A549 (cell line): ENCODE measurements around the gene DDX56.

ENCODE experiments used
- EP300 ChIP-seq, 2 experiments: fragments of >200 bp; sonication (Bioruptor Twin); formaldehyde crosslinking; IDR thresholded peaks; 2 replicates in 1 of 2; 3 replicates in 1 of 2; pipeline ENCODE4 v1.6.1; 2016 to 2017
- JUNB ChIP-seq: fragments of >200 bp; sonication (Bioruptor Twin); formaldehyde crosslinking; IDR thresholded peaks from 2 replicates; pipeline ENCODE4 v1.6.1; 2016
- TF ChIP-seq, protein P1 (sequence below): fragments of >200 bp; sonication (Bioruptor Twin); formaldehyde crosslinking; IDR thresholded peaks from 3 replicates; pipeline ENCODE4 v1.5.1; 2016
- TF ChIP-seq, protein P2 (sequence below): fragments of 150-350 bp; IDR thresholded peaks from 2 replicates; pipeline ENCODE4 v1.6.1; 2014; ENCODE audit warnings: low read depth, mild to moderate bottlenecking, low read length

DNA sequence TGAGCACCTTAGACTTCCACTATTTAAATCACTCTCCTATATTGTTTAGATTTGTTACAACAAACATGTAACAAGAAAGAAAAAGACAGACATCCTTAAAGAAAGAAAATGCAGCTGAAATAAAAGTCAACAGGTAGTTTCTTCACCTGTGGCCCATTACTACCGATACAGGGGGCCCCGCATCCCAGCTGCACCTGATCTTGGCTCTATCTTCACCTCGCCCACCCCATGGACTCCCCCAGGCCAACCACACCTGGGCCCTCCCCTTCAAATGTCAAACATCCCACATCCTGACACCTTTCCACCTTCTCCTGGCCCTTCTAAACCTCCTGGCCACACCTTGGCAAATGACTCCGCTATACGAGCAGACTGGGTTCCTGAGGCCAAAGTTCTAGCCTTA lies 7.0 kb downstream of the DDX56 start:
- TF ChIP-seq, protein P1, sequence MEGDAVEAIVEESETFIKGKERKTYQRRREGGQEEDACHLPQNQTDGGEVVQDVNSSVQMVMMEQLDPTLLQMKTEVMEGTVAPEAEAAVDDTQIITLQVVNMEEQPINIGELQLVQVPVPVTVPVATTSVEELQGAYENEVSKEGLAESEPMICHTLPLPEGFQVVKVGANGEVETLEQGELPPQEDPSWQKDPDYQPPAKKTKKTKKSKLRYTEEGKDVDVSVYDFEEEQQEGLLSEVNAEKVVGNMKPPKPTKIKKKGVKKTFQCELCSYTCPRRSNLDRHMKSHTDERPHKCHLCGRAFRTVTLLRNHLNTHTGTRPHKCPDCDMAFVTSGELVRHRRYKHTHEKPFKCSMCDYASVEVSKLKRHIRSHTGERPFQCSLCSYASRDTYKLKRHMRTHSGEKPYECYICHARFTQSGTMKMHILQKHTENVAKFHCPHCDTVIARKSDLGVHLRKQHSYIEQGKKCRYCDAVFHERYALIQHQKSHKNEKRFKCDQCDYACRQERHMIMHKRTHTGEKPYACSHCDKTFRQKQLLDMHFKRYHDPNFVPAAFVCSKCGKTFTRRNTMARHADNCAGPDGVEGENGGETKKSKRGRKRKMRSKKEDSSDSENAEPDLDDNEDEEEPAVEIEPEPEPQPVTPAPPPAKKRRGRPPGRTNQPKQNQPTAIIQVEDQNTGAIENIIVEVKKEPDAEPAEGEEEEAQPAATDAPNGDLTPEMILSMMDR, result no peak
- TF ChIP-seq, protein P2, sequence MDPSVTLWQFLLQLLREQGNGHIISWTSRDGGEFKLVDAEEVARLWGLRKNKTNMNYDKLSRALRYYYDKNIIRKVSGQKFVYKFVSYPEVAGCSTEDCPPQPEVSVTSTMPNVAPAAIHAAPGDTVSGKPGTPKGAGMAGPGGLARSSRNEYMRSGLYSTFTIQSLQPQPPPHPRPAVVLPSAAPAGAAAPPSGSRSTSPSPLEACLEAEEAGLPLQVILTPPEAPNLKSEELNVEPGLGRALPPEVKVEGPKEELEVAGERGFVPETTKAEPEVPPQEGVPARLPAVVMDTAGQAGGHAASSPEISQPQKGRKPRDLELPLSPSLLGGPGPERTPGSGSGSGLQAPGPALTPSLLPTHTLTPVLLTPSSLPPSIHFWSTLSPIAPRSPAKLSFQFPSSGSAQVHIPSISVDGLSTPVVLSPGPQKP, result no peak
- TF ChIP-seq JUNB, result no peak
- no peak for TF ChIP-seq EP300 (IDR thresholded peaks at IDR 0.05)
